Endothelial cell (in vitro differentiated cells): ENCODE data around the gene TBC1D12. TPM values are rescaled to one million over a fixed set of nuclear protein-coding genes. Genes with fewer than 3 reads are reported as not detected.
A peak's percentile ranks its signal among the peaks of the same experiment; 100 is the strongest.

ENCODE experiments used
- DNase-seq: peaks from one replicate; pipeline ENCODE4 v3.0.0; 2021; ENCODE audit warnings: low spot score
- H3K27ac Mint-ChIP-seq: one replicate; pipeline ENCODE4 v1.8.0; 2021; ENCODE audit warnings: mixed read lengths, inconsistent platforms; ENCODE audit not compliant: unreplicated experiment
- H3K27me3 Mint-ChIP-seq: one replicate; pipeline ENCODE4 v1.8.0; 2021; ENCODE audit warnings: mild to moderate bottlenecking, moderate library complexity, mixed read lengths, inconsistent platforms; ENCODE audit not compliant: unreplicated experiment
- H3K36me3 Mint-ChIP-seq: one replicate; pipeline ENCODE4 v1.8.0; 2021; ENCODE audit warnings: mild to moderate bottlenecking, low read depth, mixed read lengths, inconsistent platforms; ENCODE audit not compliant: unreplicated experiment
- H3K4me1 Mint-ChIP-seq: one replicate; pipeline ENCODE4 v1.8.0; 2021; ENCODE audit warnings: mild to moderate bottlenecking, mixed read lengths, inconsistent platforms; ENCODE audit not compliant: unreplicated experiment
- H3K4me3 Mint-ChIP-seq: one replicate; pipeline ENCODE4 v1.8.0; 2021; ENCODE audit warnings: mild to moderate bottlenecking, mixed read lengths, inconsistent platforms; ENCODE audit not compliant: unreplicated experiment
- H3K9me3 Mint-ChIP-seq: one replicate; pipeline ENCODE4 v1.8.0; 2021; ENCODE audit warnings: mixed read lengths, inconsistent platforms; ENCODE audit not compliant: unreplicated experiment
- CTCF ChIP-seq: fragments of 200-600 bp; sonication (generic); IDR thresholded peaks from one replicate; pipeline ENCODE4 v1.5.0; 2021; ENCODE audit warnings: antibody characterized with exemption; ENCODE audit not compliant: unreplicated experiment
- total RNA-seq: library from RNA; stranded (reverse); fragmentation: NEBNext Ultra II Directional; extraction: Animal tissue kit (Norgen Biotek cat#: 25700); gene quantifications from one replicate; pipeline ENCODE4 v1.2.1, GENCODE V29; 2021; ENCODE audit not compliant: unreplicated experiment

The TBC1D12 gene
- total RNA-seq, 1 donor from 2014 or later: 9.3 TPM

GRCh38 chr10:94397549-94398370, 4.6 kb upstream of the TBC1D12 start:
- Mint-ChIP-seq H3K27ac (no peak overlapping the region), H3K9me3 (no peaks in the 10 kb centered on the region), H3K36me3 (peaks cover 4% of the 10 kb centered on the region), H3K4me3 (no peak overlapping the region), H3K27me3 (peaks cover 4% of the 10 kb centered on the region), H3K4me1 (no peaks in the 10 kb centered on the region)
- TF ChIP-seq CTCF: no peak
- DNase-seq: no peak

- peaks cover 6% of the 10 kb centered on the region for H3K36me3 Mint-ChIP-seq
- H3K4me3 Mint-ChIP-seq: no peak overlapping the region
- DNase-seq: no peak
- peaks cover 7% of the 10 kb centered on the region for H3K27me3 Mint-ChIP-seq
- no peaks in the 10 kb centered on the region for H3K9me3 Mint-ChIP-seq
- no peaks in the 10 kb centered on the region for H3K4me1 Mint-ChIP-seq
- no peak for TF ChIP-seq CTCF
- H3K27ac Mint-ChIP-seq: no peak overlapping the region
Observed at GRCh38 chr10:94398762-94399161, 3.6 kb upstream of the TBC1D12 start.

GRCh38 chr10:94402843-94403379, 570 bp downstream of the TBC1D12 start:
- Mint-ChIP-seq H3K36me3 (peaks cover 7% of the 10 kb centered on the region), H3K9me3 (no peaks in the 10 kb centered on the region), H3K4me1 (peaks cover 2% of the 10 kb centered on the region), H3K27ac (no peak overlapping the region), H3K4me3 (no peak overlapping the region), H3K27me3 (peaks cover 11% of the 10 kb centered on the region)
- TF ChIP-seq CTCF: no peak
- DNase-seq: peak; percentile 58

- DNase-seq: peak; percentile 69
- H3K9me3 Mint-ChIP-seq: no peaks in the 10 kb centered on the region
- peak overlapping the region; percentile 57 for H3K27ac Mint-ChIP-seq
- peaks cover 11% of the 10 kb centered on the region for H3K27me3 Mint-ChIP-seq
- peak overlapping the region; percentile 97 for H3K4me3 Mint-ChIP-seq
- TF ChIP-seq CTCF: no peak
- H3K4me1 Mint-ChIP-seq: peaks cover 2% of the 10 kb centered on the region
- peaks cover 7% of the 10 kb centered on the region for H3K36me3 Mint-ChIP-seq
Observed at GRCh38 chr10:94403380-94404213, 1.3 kb downstream of the TBC1D12 start.
